Thymus (tissue), 11 donors: Measurements from ENCODE around the gene NGRN. TPM values are rescaled to one million over a fixed set of nuclear protein-coding genes. Genes with fewer than 3 reads are reported as not detected.
"Not testable (repeated sequence)": the region's sequence is repeated elsewhere in the genome, so short reads cannot be mapped to it uniquely, and the experiment has no call there.

Source experiments
- DNase-seq, 9 donors: peaks; one replicate each; pipeline ENCODE4 v3.0.0-alpha.2; 2013; ENCODE audit warnings: low spot score in 9 of 9, low read depth in 6 of 9, missing footprints in 1 of 9
- H3K27ac ChIP-seq, 2 donors: one replicate each; pipeline ENCODE4 v1.5.1; 2013; ENCODE audit warnings: control low read depth in 1 of 2, low read depth in 1 of 2, low read length in 1 of 2, mild to moderate bottlenecking in 1 of 2, moderate library complexity in 1 of 2
- H3K27me3 ChIP-seq, 2 donors: one replicate each; pipeline ENCODE4 v1.5.1; 2013; ENCODE audit warnings: low read length in 1 of 2; ENCODE audit not compliant: control insufficient read depth in 2 of 2, insufficient read depth in 1 of 2
- H3K36me3 ChIP-seq, 2 donors: one replicate each; pipeline ENCODE4 v1.5.1; 2013; ENCODE audit warnings: low read length in 1 of 2, mild to moderate bottlenecking in 1 of 2, moderate library complexity in 1 of 2; ENCODE audit not compliant: control insufficient read depth in 2 of 2, insufficient read depth in 2 of 2
- H3K4me1 ChIP-seq, 2 donors: one replicate each; pipeline ENCODE4 v1.5.1; 2013; ENCODE audit warnings: low read length in 2 of 2; ENCODE audit not compliant: control insufficient read depth in 2 of 2, insufficient read depth in 2 of 2
- H3K4me3 ChIP-seq, 2 donors: one replicate each; pipeline ENCODE4 v1.5.1; 2013; ENCODE audit warnings: low read length in 2 of 2, control low read depth in 1 of 2, mild to moderate bottlenecking in 1 of 2
- H3K9me3 ChIP-seq, 2 donors: one replicate each; pipeline ENCODE4 v1.5.1; 2013; ENCODE audit warnings: low read length in 1 of 2, mild to moderate bottlenecking in 1 of 2; ENCODE audit not compliant: control insufficient read depth in 2 of 2, insufficient read depth in 1 of 2
- WGBS: extraction: QIAGEN DNeasy Blood & Tissue Kit; methylation state at CpG from one replicate; pipeline ENCODE4 v1.1.7; 2013; 5-methylcytosine and 5-hydroxymethylcytosine counted together
- polyA plus RNA-seq: library from polyadenylated mRNA; stranded (reverse); fragments of 200-250 nt; gene quantifications from one replicate; pipeline ENCODE4 v1.2.3, GENCODE V29; 2013
- total RNA-seq: library from RNA; stranded (reverse); fragments of 120-200 nt; gene quantifications from one replicate; pipeline ENCODE4 v1.2.4, GENCODE V29; 2013
- donor health status: healthy.

The NGRN gene
- total and polyA plus RNA-seq, 2 donors, result 50.2 to 55.4 TPM

- peaks cover 0 to 6% of the 10 kb centered on the region in 2 donors for H3K4me1 ChIP-seq
- no peaks in the 10 kb centered on the region for H3K9me3 ChIP-seq
- no peaks in the 10 kb centered on the region for H3K36me3 ChIP-seq
- no peak for DNase-seq
- WGBS, result 98% methylated on average over 9 of the region's 9 CpGs
- no peak overlapping the region for H3K4me3 ChIP-seq
- no peak overlapping the region for H3K27ac ChIP-seq
- no peaks in the 10 kb centered on the region for H3K27me3 ChIP-seq
Observed at GRCh38 chr15:90300541-90300940, 35.1 kb downstream of the NGRN start.

GRCh38 chr15:90300988-90301706, 35.7 kb downstream of the NGRN start:
- H3K27ac ChIP-seq, result no peak overlapping the region
- no peaks in the 10 kb centered on the region for H3K9me3 ChIP-seq
- no peaks in the 10 kb centered on the region for H3K36me3 ChIP-seq
- H3K4me3 ChIP-seq, result no peak overlapping the region
- WGBS, result 76% methylated on average over 21 of the region's 21 CpGs
- peak in 4 of 9 donors; percentile 36 to 62 (median 40) for DNase-seq
- peaks cover 0 to 8% of the 10 kb centered on the region in 2 donors for H3K4me1 ChIP-seq
- no peaks in the 10 kb centered on the region for H3K27me3 ChIP-seq

DNA sequence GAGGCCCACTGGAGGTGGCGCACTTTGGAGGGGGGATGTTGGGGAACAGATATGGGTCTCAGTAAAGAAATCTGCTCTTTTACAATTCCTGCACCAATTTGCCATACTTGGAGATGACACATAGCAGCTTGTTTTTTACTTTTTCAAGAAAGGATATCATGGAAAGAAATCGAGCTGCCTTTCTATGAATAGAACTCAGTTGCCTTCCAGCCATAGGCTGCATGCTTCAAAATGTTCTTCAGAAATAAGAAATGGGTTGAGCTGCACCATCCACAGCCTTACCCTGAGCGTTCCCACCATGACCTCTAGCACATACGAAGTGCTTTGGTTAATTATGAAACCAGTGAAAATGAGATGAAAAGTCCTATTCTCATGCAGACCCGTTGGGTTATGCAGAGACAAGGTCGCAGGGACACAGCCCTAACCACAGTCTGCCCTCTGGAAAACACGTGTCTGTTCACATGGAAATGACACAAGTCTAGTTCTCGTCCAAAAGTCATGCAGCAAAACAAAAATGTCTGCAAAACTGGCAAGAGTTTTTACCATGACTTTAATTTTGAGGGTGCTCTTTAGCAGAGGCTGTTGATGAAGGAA, 36.3 kb downstream of the NGRN start:
- no peak overlapping the region for H3K4me3 ChIP-seq
- no peaks in the 10 kb centered on the region for H3K36me3 ChIP-seq
- no peaks in the 10 kb centered on the region for H3K27me3 ChIP-seq
- 93% methylated on average over 8 of the region's 8 CpGs for WGBS
- H3K27ac ChIP-seq, result no peak overlapping the region
- H3K4me1 ChIP-seq, result peaks cover 0 to 14% of the 10 kb centered on the region in 2 donors
- DNase-seq, result no peak
- H3K9me3 ChIP-seq, result no peaks in the 10 kb centered on the region

- not testable (repeated sequence) for DNase-seq, H3K36me3 ChIP-seq, H3K4me3 ChIP-seq, H3K27ac ChIP-seq, H3K9me3 ChIP-seq, H3K27me3 ChIP-seq
- WGBS, result 97% methylated on average over 14 of the region's 14 CpGs
- H3K4me1 ChIP-seq, result peaks cover 0 to 15% of the 10 kb centered on the region in 2 donors
Observed at GRCh38 chr15:90305355-90305754, 39.9 kb downstream of the NGRN start.

- no peak for DNase-seq
- no peak overlapping the region for H3K27ac ChIP-seq
- 91% methylated on average over 3 of the region's 3 CpGs for WGBS
Observed at GRCh38 chr15:90305932-90306331, 40.5 kb downstream of the NGRN start.

DNA sequence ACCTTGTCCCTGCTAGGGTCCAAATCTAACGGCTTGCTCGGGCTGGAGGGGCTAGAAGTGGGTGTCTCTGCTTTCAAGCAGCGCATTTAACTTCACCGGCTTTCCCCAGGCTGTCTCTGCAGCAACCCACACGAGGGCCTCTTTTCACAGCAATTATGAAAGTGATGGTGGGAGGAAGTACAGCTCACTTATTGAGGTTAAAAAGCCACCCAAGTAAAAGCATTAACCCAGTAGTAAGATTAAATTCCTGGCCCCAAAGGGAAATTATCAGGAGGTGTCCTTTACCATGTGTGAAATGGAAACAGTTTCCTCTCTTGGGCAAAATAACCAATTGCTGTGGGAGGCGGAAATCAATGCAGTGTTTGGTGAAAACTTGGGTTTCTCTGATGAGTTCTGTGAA, 41.1 kb downstream of the NGRN start:
- Histone ChIP-seq H3K4me3 (no peak overlapping the region), H3K36me3 (no peaks in the 10 kb centered on the region), H3K9me3 (no peaks in the 10 kb centered on the region), H3K4me1 (peaks cover 0 to 10% of the 10 kb centered on the region in 2 donors), H3K27ac (no peak overlapping the region), H3K27me3 (no peaks in the 10 kb centered on the region)
- WGBS, result 26% methylated on average over 6 of the region's 6 CpGs
- DNase-seq, result peak in 1 of 9 donors; percentile 55

More at GRCh38 chr15:90305932-90306331, 40.5 kb downstream of the NGRN start:
- H3K36me3 ChIP-seq, result no peaks in the 10 kb centered on the region
- peaks cover 0 to 14% of the 10 kb centered on the region in 2 donors for H3K4me1 ChIP-seq
- no peaks in the 10 kb centered on the region for H3K9me3 ChIP-seq
- no peaks in the 10 kb centered on the region for H3K27me3 ChIP-seq
- H3K4me3 ChIP-seq, result no peak overlapping the region

DNA sequence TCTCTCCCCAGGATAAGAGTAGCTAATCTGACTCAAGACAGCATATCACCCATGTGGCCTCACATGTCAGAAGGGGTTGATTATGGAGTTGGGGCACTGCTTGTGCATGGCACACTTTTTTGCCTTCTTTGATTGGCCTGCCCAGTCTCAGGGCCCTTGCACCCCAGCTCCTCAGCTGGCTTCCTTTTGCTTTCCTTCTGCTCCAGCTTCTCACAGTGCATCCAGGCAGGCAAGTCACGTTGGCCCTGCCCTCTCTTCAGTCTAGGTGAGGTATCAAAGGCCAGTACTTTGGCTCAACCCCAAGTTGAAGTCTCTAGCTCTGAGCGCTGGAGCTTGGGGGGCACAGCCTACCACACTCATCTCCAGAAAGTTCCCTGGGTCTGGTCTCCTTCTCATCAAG, 42.2 kb downstream of the NGRN start:
- no peaks in the 10 kb centered on the region for H3K36me3 ChIP-seq
- H3K9me3 ChIP-seq, result no peaks in the 10 kb centered on the region
- H3K27ac ChIP-seq, result no peak overlapping the region
- H3K4me1 ChIP-seq, result peaks cover 0 to 10% of the 10 kb centered on the region in 2 donors
- H3K27me3 ChIP-seq, result no peaks in the 10 kb centered on the region
- no peak for DNase-seq
- no peak overlapping the region for H3K4me3 ChIP-seq
- 98% methylated on average over 2 of the region's 2 CpGs for WGBS

- Histone ChIP-seq H3K4me3 (no peak overlapping the region), H3K9me3 (no peaks in the 10 kb centered on the region), H3K27ac (no peak overlapping the region), H3K36me3 (no peaks in the 10 kb centered on the region), H3K27me3 (no peaks in the 10 kb centered on the region), H3K4me1 (peaks cover 0 to 10% of the 10 kb centered on the region in 2 donors)
- no peak for DNase-seq
- 97% methylated on average over 4 of the region's 4 CpGs for WGBS
Observed at GRCh38 chr15:90309020-90309419, 43.5 kb downstream of the NGRN start.

- Histone ChIP-seq H3K27me3 (no peaks in the 10 kb centered on the region), H3K27ac (no peak overlapping the region), H3K9me3 (no peaks in the 10 kb centered on the region), H3K4me1 (peaks cover 0 to 8% of the 10 kb centered on the region in 2 donors), H3K36me3 (no peaks in the 10 kb centered on the region), H3K4me3 (no peak overlapping the region)
- DNase-seq, result no peak
- WGBS, result 89% methylated on average over 5 of the region's 5 CpGs
Observed at GRCh38 chr15:90315278-90315982, 50.0 kb downstream of the NGRN start.
